Stimulated activated CD4-positive, alpha-beta T cell treated with anti-CD3 and anti-CD28 coated beads, Interleukin-1b, Interleukin-23, amount 100 ng/mL, for 4 hours (primary cell): ENCODE data around the gene TAMALIN.

ENCODE experiments used
- DNase-seq, 2 donors: peaks; one replicate each; pipeline ENCODE4 v3.0.0-alpha.2; 2020; ENCODE audit warnings: low read depth in 2 of 2

The TAMALIN gene

GRCh38 chr12:52055731-52056711 is 49.3 kb downstream of the TAMALIN start:
- DNase-seq = no peak

- no peak for DNase-seq
Measured at GRCh38 chr12:52056801-52057637, 50.3 kb downstream of the TAMALIN start.

- DNase-seq = no peak
Measured at GRCh38 chr12:52057638-52058576, 51.2 kb downstream of the TAMALIN start.

- no peak for DNase-seq
Measured at GRCh38 chr12:52058631-52059361, 52.0 kb downstream of the TAMALIN start.

- no peak for DNase-seq
Measured at GRCh38 chr12:52059582-52060497, 53.1 kb downstream of the TAMALIN start.

GRCh38 chr12:52060498-52061177 is 53.9 kb downstream of the TAMALIN start:
- DNase-seq = no peak

- DNase-seq = no peak
Measured at GRCh38 chr12:52061470-52062166, 54.9 kb downstream of the TAMALIN start.

GRCh38 chr12:52062167-52063081 is 55.7 kb downstream of the TAMALIN start:
- no peak for DNase-seq

- DNase-seq = no peak
Measured at GRCh38 chr12:52063082-52063924, 56.6 kb downstream of the TAMALIN start.

- DNase-seq = no peak
Measured at GRCh38 chr12:52063981-52064649, 57.4 kb downstream of the TAMALIN start.
